Large intestine (tissue), 3 donors: ENCODE measurements around the gene VIL1. TPM values are rescaled to one million over a fixed set of nuclear protein-coding genes. Genes with fewer than 3 reads are reported as not detected.

Source experiments
- DNase-seq, 2 donors: peaks; one replicate each; pipeline versions ENCODE4 v3.0.0 to v3.0.0-alpha.2; 2013
- H3K27ac ChIP-seq: one replicate; pipeline ENCODE4 v1.5.1; 2013; ENCODE audit warnings: low read length
- H3K27me3 ChIP-seq: 2 replicates; pipeline ENCODE4 v1.6.1; 2013; ENCODE audit warnings: low read length; ENCODE audit not compliant: control insufficient read depth, insufficient read depth
- H3K36me3 ChIP-seq: 2 replicates; pipeline ENCODE4 v1.6.1; 2013; ENCODE audit warnings: low read length; ENCODE audit not compliant: control insufficient read depth, insufficient read depth
- H3K4me1 ChIP-seq: one replicate; pipeline ENCODE4 v1.6.1; 2013; ENCODE audit warnings: low read length; ENCODE audit not compliant: control insufficient read depth, insufficient read depth
- H3K4me3 ChIP-seq: one replicate; pipeline ENCODE4 v1.5.1; 2013; ENCODE audit warnings: low read length
- H3K9me3 ChIP-seq: one replicate; pipeline ENCODE4 v1.6.1; 2013; ENCODE audit warnings: mild to moderate bottlenecking, low read depth, low read length, moderate library complexity; ENCODE audit not compliant: control insufficient read depth
- WGBS: methylation state at CpG from one replicate; pipeline ENCODE4 v1.1.5; 2013; ENCODE audit warnings: low lambda C conversion rate; ENCODE audit not compliant: insufficient coverage; 5-methylcytosine and 5-hydroxymethylcytosine counted together
- polyA plus RNA-seq: library from polyadenylated mRNA; unstranded; fragments of 120-200 nt; gene quantifications from one replicate; pipeline ENCODE4 v1.2.1, GENCODE V29; 2013

The VIL1 gene
- polyA plus RNA-seq, 1 donor: 498 TPM

DNA sequence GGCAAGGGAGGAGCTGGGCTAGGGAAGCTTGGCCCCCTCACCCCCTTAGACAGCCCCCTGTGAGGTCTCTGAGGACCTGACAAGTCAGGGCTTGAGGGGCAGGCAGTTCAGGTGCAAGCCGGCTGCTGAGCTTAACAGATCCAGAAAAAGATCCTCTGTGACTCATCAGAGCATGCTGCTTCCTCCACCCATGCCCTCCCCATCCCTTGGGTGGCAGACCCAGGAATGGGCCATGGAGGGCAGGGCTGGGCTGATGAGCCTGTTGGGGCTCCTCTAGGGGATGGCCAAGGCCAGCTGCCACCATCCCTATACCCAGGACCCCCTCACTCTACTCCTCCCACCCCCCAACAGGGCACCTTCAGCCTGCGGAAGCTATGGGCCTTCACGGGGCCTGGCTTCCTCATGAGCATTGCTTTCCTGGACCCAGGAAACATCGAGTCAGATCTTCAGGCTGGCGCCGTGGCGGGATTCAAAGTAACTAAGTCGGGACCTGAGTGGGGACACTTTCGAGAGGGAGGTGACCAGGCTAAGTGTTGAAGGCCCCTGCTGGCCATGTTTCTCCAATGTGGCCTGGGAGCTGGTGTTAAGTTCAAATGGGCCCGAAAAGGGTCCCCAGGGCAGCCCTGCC, 34.9 kb upstream of the VIL1 start:
- WGBS: no CpG with 5 or more reads among the region's 10 CpGs
- H3K4me1 ChIP-seq: no peaks in the 10 kb centered on the region
- no peak overlapping the region for H3K27ac ChIP-seq
- H3K4me3 ChIP-seq: no peak overlapping the region
- peaks cover 4% of the 10 kb centered on the region for H3K9me3 ChIP-seq
- no peaks in the 10 kb centered on the region for H3K36me3 ChIP-seq
- no peaks in the 10 kb centered on the region for H3K27me3 ChIP-seq
- peak in 1 of 2 donors; percentile 9 for DNase-seq

DNA sequence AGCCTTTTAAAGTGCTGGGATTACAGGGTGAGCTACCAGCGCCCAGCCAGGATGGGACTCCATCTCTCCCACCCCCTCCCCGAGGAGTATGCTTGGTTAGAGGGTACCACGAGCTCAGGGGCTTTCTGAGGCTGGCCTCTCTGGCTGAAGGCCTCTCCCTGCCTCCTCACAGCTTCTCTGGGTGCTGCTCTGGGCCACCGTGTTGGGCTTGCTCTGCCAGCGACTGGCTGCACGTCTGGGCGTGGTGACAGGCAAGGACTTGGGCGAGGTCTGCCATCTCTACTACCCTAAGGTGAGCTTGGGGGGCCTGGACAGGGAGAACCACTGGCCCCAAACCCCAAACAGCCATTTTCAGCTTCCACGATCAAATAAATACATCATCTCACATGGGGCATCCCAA, 33.9 kb upstream of the VIL1 start:
- no peaks in the 10 kb centered on the region for H3K36me3 ChIP-seq
- H3K27ac ChIP-seq: no peak overlapping the region
- H3K4me3 ChIP-seq: no peak overlapping the region
- no peaks in the 10 kb centered on the region for H3K27me3 ChIP-seq
- no CpG with 5 or more reads among the region's 9 CpGs for WGBS
- no peak for DNase-seq
- H3K9me3 ChIP-seq: peaks cover 4% of the 10 kb centered on the region
- no peaks in the 10 kb centered on the region for H3K4me1 ChIP-seq

DNA sequence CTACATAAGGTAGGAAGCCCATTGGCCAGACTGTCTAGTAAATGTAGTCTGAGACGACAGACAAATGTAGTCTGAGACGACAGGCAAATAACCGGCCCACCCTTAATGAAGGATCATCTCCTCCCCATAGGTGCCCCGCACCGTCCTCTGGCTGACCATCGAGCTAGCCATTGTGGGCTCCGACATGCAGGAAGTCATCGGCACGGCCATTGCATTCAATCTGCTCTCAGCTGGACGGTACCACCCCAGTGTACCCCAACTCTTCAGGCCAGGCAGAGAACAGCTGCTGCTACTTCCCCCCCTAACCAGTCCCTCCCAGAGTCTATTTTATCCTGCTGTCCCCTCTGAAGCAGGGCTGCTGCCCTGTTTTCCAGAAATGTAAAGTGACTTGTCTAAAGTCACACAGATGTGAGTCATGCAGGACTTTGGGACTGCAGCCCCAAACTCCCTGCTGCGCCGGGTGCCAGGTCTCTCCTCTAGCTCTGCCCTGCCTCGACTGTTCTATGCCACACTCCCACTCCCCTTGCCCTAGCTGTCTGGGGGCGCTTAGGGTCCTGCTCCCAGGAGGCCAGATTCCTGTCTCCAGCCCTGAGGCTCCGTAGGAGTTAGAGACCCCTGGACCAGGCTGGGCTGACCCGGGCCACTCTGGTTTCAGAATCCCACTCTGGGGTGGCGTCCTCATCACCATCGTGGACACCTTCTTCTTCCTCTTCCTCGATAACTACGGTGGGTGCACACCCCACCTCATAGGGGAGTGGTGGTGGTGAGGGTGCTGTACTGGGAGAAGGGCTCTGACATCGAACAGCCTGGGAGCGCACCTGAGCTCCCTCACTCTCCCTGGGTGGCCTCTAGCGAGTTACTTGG, 32.2 kb upstream of the VIL1 start:
- no peaks in the 10 kb centered on the region for H3K27me3 ChIP-seq
- H3K27ac ChIP-seq: peak overlapping the region; percentile 80
- no CpG with 5 or more reads among the region's 23 CpGs for WGBS
- no peak for DNase-seq
- no peaks in the 10 kb centered on the region for H3K4me1 ChIP-seq
- H3K9me3 ChIP-seq: peaks cover 4% of the 10 kb centered on the region
- H3K4me3 ChIP-seq: peak overlapping the region; percentile 55
- no peaks in the 10 kb centered on the region for H3K36me3 ChIP-seq

DNA sequence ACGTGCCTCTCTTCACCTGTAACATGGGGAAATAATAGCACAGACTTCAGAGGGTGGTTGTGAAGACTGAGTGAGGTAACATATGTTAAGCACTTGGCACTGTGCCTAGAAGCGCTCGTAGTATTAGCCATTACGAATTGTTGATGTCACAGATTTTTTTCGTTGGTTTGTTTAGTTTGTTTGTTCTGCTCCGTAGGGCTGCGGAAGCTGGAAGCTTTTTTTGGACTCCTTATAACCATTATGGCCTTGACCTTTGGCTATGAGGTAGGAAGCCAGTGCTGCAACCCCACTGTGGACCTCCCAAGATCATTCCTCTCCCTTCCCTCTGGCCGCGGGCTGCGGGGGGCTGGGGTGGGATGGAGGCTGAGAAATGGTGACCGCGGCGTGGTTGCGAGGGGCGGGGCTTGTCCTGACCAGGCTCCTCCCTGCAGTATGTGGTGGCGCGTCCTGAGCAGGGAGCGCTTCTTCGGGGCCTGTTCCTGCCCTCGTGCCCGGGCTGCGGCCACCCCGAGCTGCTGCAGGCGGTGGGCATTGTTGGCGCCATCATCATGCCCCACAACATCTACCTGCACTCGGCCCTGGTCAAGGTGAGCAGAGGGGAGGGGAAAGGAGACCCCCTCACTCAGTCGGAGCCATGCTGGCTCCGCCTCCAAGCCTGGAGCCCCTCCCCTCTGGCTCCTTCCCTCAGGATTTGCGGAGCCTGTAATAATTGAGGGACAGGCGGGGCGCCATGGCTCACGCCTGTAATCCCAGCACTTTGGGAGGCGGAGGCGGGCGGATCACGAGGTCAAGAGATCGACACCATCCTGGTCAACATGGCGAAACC, 31.3 kb upstream of the VIL1 start:
- H3K27me3 ChIP-seq: no peaks in the 10 kb centered on the region
- H3K36me3 ChIP-seq: no peaks in the 10 kb centered on the region
- WGBS: no CpG with 5 or more reads among the region's 38 CpGs
- DNase-seq: peak; percentile 79 to 93
- peaks cover 4% of the 10 kb centered on the region for H3K9me3 ChIP-seq
- H3K27ac ChIP-seq: peak overlapping the region; percentile 80
- H3K4me3 ChIP-seq: peak overlapping the region; percentile 55
- no peaks in the 10 kb centered on the region for H3K4me1 ChIP-seq

DNA sequence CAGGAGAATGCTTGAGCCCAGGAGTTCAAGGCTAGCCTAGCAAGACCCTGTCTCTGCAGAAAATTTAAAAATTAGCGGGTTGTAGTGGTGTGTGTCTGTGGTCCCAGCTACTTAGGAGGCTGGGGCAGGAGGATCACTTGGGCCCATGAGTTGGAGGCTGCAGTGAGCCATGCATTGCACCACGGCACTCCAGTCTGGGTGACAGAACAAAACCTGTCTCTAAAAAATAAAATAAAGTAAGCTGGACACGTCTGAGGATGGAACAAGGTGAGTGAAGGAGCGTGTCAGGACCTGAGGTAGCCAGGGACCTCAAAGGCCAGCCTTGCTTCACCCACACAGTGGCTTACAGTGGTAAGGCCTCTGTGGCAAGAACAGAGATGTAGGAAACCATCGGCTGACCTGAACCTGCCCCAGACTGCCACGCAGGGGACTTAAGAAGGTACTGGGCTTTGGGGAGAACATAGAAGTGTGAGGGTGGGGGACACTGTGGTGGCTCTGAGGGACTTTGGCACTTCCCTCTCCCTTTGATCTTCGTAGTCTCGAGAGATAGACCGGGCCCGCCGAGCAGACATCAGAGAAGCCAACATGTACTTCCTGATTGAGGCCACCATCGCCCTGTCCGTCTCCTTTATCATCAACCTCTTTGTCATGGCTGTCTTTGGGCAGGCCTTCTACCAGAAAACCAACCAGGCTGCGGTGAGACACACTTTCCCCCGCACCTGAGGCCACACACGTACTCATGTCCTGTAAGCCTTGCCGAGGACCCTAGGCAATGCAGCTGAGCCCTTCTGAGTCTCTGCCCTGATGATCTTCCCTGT, 29.4 kb upstream of the VIL1 start:
- DNase-seq: no peak
- no CpG with 5 or more reads among the region's 17 CpGs for WGBS
- H3K9me3 ChIP-seq: peaks cover 4% of the 10 kb centered on the region
- no peaks in the 10 kb centered on the region for H3K27me3 ChIP-seq
- H3K4me1 ChIP-seq: no peaks in the 10 kb centered on the region
- no peaks in the 10 kb centered on the region for H3K36me3 ChIP-seq
- H3K4me3 ChIP-seq: no peak overlapping the region
- H3K27ac ChIP-seq: no peak overlapping the region

DNA sequence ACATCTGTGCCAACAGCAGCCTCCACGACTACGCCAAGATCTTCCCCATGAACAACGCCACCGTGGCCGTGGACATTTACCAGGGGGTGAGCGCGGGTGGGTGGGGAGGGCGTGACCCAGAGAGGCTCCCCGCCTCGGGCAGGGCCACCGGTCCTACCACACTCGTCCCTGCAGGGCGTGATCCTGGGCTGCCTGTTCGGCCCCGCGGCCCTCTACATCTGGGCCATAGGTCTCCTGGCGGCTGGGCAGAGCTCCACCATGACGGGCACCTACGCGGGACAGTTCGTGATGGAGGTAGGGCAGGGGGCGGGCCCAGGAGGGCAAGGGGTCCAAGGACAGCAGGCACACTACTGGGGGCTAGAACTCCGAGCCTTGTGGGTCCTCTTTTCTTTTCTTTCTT, 27.7 kb upstream of the VIL1 start:
- H3K36me3 ChIP-seq: no peaks in the 10 kb centered on the region
- DNase-seq: no peak
- H3K4me3 ChIP-seq: no peak overlapping the region
- no CpG with 5 or more reads among the region's 23 CpGs for WGBS
- no peak overlapping the region for H3K27ac ChIP-seq
- H3K9me3 ChIP-seq: peaks cover 4% of the 10 kb centered on the region
- no peaks in the 10 kb centered on the region for H3K27me3 ChIP-seq
- peaks cover 6% of the 10 kb centered on the region for H3K4me1 ChIP-seq

DNA sequence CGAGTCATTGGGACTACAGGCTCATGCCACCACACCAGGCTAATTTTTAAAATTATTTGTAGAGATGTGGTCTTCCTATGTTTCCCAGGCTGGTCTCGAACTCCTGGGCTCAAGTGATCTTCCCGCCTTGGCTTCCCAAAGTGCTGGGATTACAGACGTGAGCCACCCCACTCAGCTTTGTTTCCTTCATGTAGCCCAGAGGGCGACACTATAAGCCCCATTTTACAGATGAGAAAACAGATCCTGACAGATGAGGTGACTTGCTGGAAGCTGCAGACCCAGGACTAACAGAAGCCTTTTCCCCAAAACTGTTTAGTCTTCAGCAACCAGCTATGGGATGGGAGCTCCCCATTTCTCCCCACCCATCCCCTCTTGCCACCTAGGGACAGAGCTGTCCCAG, 26.5 kb upstream of the VIL1 start:
- Histone ChIP-seq H3K27me3 (no peaks in the 10 kb centered on the region), H3K4me1 (peaks cover 16% of the 10 kb centered on the region), H3K9me3 (peaks cover 4% of the 10 kb centered on the region), H3K27ac (no peak overlapping the region), H3K4me3 (no peak overlapping the region), H3K36me3 (no peaks in the 10 kb centered on the region)
- no CpG with 5 or more reads among the region's 5 CpGs for WGBS
- DNase-seq: no peak

DNA sequence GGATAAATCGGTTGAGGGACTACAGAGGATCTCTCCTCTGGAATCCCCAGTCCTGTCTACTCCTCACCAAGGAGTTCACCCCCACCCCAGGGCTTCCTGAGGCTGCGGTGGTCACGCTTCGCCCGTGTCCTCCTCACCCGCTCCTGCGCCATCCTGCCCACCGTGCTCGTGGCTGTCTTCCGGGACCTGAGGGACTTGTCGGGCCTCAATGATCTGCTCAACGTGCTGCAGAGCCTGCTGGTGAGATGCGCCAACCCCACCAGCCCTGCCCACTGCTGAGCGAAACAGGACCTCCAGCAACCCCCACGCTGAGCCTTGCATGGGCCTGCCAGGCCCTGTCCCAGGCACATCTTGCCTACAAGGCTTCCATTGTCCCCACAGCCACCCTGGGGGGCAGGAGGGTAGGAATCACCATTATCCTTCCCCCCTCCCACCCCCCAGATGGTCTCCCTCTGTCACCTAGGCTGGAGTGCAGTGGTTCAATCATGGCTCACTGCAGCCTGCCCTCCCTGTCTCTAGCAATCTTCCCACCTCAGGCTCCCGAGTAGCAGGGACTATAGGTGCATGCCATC, 25.9 kb upstream of the VIL1 start:
- H3K27ac ChIP-seq: no peak overlapping the region
- peaks cover 21% of the 10 kb centered on the region for H3K4me1 ChIP-seq
- H3K9me3 ChIP-seq: peaks cover 4% of the 10 kb centered on the region
- DNase-seq: no peak
- no peaks in the 10 kb centered on the region for H3K36me3 ChIP-seq
- H3K27me3 ChIP-seq: no peaks in the 10 kb centered on the region
- H3K4me3 ChIP-seq: no peak overlapping the region
- no CpG with 5 or more reads among the region's 16 CpGs for WGBS

DNA sequence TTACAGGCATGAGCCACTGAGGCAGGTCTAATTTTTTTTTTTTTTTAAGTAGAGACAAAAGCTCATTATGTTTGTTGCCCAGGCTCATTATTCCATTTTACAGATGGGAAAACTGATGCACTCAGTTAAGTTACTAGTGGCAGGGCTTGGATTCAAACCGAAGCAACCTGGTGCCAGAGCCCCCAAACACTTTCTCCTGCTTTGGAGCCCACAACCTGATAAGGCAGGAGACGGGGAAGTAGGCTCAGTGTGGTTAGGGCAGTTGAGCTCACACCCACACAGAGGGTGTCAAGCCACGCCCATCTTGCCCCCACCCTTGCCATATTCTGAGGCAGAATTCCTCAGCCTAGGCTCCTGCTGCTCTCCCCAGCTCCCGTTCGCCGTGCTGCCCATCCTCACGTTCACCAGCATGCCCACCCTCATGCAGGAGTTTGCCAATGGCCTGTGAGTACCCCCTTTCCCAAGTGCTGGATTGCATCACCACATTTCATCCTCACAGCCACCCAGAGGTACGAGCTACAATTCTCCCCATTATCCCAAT, 25.1 kb upstream of the VIL1 start:
- no peaks in the 10 kb centered on the region for H3K36me3 ChIP-seq
- H3K4me3 ChIP-seq: no peak overlapping the region
- H3K9me3 ChIP-seq: no peaks in the 10 kb centered on the region
- no peaks in the 10 kb centered on the region for H3K27me3 ChIP-seq
- H3K4me1 ChIP-seq: peaks cover 26% of the 10 kb centered on the region
- no peak overlapping the region for H3K27ac ChIP-seq
- DNase-seq: no peak
- whole genome bisulfite sequencing: no CpG with 5 or more reads among the region's 8 CpGs
